Left lung (tissue), 10 donors: Measurements from ENCODE around the gene ZCCHC2. TPM values are rescaled to one million over a fixed set of nuclear protein-coding genes. Genes with fewer than 3 reads are reported as not detected.

Experiments
- ATAC-seq: fragments of 200-7000 bp; cut with Tn5 transposase; one replicate; pipeline ENCODE4 v1.9.1; 2020; ENCODE audit warnings: moderate library complexity
- DNase-seq, 4 donors: peaks; one replicate each; pipeline ENCODE4 v3.0.0-alpha.2; 2013 to 2020
- H3K27ac ChIP-seq, 2 donors: fragments of 200-600 bp; sonication (generic) in 1 of 2; one replicate each; pipeline versions ENCODE4 v1.5.0 to v1.8.0; 2020 to 2021
- H3K27me3 ChIP-seq, 2 donors: fragments of 200-600 bp; sonication (generic) in 1 of 2; one replicate each; pipeline versions ENCODE4 v1.5.0 to v1.8.0; 2020 to 2021
- H3K36me3 ChIP-seq, 2 donors: fragments of 200-600 bp; sonication (generic) in 1 of 2; one replicate each; pipeline versions ENCODE4 v1.5.0 to v1.8.0; 2020 to 2021
- H3K4me1 ChIP-seq, 2 donors: fragments of 200-600 bp; one replicate each; pipeline ENCODE4 v1.8.0; 2021
- H3K4me3 ChIP-seq, 2 donors: fragments of 200-600 bp; sonication (generic) in 1 of 2; one replicate each; pipeline versions ENCODE4 v1.5.0 to v1.8.0; 2020 to 2021; ENCODE audit warnings: mild to moderate bottlenecking in 1 of 2
- H3K9me3 ChIP-seq, 2 donors: fragments of 200-600 bp; sonication (generic) in 1 of 2; one replicate each; pipeline versions ENCODE4 v1.5.0 to v1.8.0; 2020 to 2021
- intact Hi-C, 2 donors: fragments of 100-400 bp; cut with DNase I; formaldehyde crosslinking; loops; one replicate each; pipeline versions ENCODE4 v1.11.2 to v1.14.2; 2022
- polyA plus RNA-seq, 6 donors: library from polyadenylated mRNA; unstranded; fragments of 120-200 nt; gene quantifications; one replicate each; pipeline ENCODE4 v1.2.1, GENCODE V29; 2013; ENCODE audit not compliant: insufficient read length in 6 of 6
- total RNA-seq, 2 donors: library from RNA; stranded (reverse); fragmentation: NEBNext Ultra II Directional; extraction: Animal tissue kit (Norgen Biotek cat#: 25700); gene quantifications; one replicate each; pipeline ENCODE4 v1.2.1, GENCODE V29; 2021
- TF ChIP-seq, protein P1 (sequence below), 2 donors: fragments of 200-600 bp; sonication (generic) in 1 of 2; IDR thresholded peaks; one replicate each; pipeline versions ENCODE4 v1.5.0 to v1.8.0; 2021; ENCODE audit warnings: antibody characterized with exemption in 2 of 2
- donor health status: DM: no; HTN: yes; CAD: no.
- donor health status: DM: no; HTN: no; CAD: no.

Gene ZCCHC2
- total and polyA plus RNA-seq, 8 donors = 14.9 to 34.5 (median 17.0) TPM

DNA sequence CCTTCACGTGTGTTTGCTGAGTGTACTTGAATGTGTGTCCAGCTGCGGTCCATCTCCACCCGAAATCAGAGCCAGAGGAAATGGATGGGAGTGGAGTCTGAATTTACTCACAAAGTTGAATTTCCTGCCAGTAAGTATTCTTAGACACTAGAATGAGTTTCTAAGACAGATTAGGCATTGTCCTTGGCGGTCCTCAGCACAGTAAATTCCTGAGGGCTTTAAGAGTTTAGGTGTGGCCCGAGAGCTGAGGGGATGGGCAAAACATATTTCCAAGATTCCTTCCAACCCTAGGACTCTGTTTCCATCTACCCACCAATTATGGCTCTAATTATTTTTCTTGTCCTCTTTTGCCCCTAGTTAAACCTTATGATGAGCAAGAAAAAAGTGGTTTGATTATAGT is 102.2 kb downstream of the ZCCHC2 start:
- Histone ChIP-seq H3K27me3 (no peaks in the 10 kb centered on the region), H3K36me3 (no peaks in the 10 kb centered on the region), H3K4me3 (no peak overlapping the region), H3K4me1 (no peaks in the 10 kb centered on the region), H3K27ac (peak overlapping the region in 1 of 2 donors; percentile 51), H3K9me3 (no peaks in the 10 kb centered on the region)
- TF ChIP-seq, protein P1, sequence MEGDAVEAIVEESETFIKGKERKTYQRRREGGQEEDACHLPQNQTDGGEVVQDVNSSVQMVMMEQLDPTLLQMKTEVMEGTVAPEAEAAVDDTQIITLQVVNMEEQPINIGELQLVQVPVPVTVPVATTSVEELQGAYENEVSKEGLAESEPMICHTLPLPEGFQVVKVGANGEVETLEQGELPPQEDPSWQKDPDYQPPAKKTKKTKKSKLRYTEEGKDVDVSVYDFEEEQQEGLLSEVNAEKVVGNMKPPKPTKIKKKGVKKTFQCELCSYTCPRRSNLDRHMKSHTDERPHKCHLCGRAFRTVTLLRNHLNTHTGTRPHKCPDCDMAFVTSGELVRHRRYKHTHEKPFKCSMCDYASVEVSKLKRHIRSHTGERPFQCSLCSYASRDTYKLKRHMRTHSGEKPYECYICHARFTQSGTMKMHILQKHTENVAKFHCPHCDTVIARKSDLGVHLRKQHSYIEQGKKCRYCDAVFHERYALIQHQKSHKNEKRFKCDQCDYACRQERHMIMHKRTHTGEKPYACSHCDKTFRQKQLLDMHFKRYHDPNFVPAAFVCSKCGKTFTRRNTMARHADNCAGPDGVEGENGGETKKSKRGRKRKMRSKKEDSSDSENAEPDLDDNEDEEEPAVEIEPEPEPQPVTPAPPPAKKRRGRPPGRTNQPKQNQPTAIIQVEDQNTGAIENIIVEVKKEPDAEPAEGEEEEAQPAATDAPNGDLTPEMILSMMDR (IDR thresholded peaks at IDR 0.05) = no peak
- intact Hi-C loops = no loop called here
- ATAC-seq (peak; percentile 53), DNase-seq (peak in 1 of 4 donors; percentile 45)

Other genes with a start within 250 kb of the ZCCHC2 start
- gene TNFRSF11A, start 197.7 kb upstream of the ZCCHC2 start, total RNA-seq = 1 to 10 TPM; 4.7 to 8.9 TPM
- 1 to 10 TPM; 2.5 to 4.6 (median 3.8) TPM for gene TNFRSF11A, start 197.7 kb upstream of the ZCCHC2 start, polyA plus RNA-seq
- 10 to 100 TPM in 1 of 2 donors, 1 to 10 TPM in 1; 7.0 to 13.1 TPM for gene PHLPP1, start 192.5 kb downstream of the ZCCHC2 start, total RNA-seq
- gene PHLPP1, start 192.5 kb downstream of the ZCCHC2 start, polyA plus RNA-seq = 10 to 100 TPM in 4 of 6 donors, 1 to 10 TPM in 2; 9.1 to 12.2 (median 11.0) TPM